GM12873 (cell line): ENCODE data around the gene AKAP5.

Source experiments
- TF ChIP-seq, protein P1 (sequence below): IDR thresholded peaks from 2 replicates; pipeline ENCODE4 v1.5.1; 2012; ENCODE audit warnings: low read depth, mild to moderate bottlenecking, moderate library complexity, low read length, control low read depth; ENCODE audit not compliant: insufficient read depth; ENCODE audit errors: missing control alignments

AKAP5 gene

DNA sequence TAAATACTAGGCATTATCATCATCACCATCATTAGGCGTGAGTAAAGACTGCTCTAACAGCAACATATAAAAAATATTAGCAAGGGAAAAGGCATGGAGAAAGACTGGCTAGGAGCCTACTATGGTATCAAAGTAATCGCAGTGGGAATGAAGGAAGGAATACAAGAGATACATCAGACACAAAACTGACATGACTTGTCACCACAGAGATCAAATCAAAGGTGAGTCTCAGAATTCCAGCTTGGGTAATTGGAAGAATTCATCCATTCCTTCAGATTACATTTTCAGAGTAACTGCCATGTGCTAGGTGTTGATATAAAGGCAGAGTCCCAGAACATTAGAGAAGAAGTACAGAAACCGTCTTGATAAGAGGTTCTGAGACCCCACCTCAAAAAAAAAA is 28.2 kb downstream of the AKAP5 start:
- TF ChIP-seq, protein P1, sequence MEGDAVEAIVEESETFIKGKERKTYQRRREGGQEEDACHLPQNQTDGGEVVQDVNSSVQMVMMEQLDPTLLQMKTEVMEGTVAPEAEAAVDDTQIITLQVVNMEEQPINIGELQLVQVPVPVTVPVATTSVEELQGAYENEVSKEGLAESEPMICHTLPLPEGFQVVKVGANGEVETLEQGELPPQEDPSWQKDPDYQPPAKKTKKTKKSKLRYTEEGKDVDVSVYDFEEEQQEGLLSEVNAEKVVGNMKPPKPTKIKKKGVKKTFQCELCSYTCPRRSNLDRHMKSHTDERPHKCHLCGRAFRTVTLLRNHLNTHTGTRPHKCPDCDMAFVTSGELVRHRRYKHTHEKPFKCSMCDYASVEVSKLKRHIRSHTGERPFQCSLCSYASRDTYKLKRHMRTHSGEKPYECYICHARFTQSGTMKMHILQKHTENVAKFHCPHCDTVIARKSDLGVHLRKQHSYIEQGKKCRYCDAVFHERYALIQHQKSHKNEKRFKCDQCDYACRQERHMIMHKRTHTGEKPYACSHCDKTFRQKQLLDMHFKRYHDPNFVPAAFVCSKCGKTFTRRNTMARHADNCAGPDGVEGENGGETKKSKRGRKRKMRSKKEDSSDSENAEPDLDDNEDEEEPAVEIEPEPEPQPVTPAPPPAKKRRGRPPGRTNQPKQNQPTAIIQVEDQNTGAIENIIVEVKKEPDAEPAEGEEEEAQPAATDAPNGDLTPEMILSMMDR = no peak

DNA sequence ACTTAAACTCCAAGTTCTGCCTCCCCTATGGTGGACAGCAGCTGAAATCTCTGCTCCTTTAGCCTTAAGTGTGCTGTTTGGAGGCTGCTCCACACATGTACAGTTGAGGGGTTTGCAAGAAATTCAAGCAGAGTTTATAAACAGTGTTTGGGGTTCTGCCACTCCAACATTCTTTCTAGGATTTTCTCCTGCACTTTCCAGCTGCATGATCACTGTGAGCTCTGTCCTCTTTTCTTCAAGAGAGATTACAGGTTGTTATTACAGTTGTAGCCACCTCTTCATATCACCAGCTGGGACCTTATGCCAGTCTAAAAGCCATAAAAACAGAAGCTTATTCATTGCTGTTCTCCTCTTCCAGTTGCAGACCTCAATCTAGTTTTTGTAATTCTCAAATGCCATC is 30.0 kb downstream of the AKAP5 start:
- TF ChIP-seq, protein P1 = no peak

DNA sequence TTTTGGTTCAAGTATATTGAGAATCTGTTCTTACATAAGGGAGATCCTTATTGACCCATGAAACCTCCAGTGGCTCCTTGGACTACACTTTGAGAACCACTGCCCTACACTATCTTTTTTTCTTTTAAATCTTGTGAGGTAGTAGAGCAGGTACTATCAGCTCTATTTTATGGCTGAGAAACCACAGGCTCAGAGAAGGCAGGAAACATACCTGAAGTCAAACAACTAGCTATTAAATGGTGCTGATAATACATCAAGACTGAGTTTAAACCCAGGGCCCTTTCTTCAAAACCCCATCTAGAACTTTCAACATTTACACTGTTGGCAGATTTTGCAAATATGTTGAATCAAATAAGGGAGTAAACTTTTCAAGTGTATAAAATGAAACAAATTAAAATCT is 31.5 kb downstream of the AKAP5 start:
- TF ChIP-seq, protein P1 = no peak

DNA sequence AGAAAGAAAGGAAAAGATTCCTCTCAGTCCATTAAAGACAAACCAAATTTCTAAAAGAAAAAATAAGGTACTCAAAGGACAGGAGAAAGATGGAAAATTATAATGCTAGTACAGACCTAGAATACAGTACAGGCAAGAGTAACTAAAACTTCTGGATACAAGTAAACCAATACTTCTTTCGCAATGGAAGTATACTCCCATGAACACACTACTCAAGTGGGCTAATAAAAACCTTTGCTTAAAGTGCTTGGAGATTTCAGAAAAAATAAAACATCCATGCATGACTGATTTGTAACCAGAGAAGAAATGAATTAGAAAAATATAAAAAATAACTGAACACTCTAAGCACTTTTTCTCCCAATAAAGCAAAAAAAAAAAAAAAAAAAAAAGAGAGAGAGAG is 34.8 kb downstream of the AKAP5 start:
- TF ChIP-seq, protein P1 = no peak

DNA sequence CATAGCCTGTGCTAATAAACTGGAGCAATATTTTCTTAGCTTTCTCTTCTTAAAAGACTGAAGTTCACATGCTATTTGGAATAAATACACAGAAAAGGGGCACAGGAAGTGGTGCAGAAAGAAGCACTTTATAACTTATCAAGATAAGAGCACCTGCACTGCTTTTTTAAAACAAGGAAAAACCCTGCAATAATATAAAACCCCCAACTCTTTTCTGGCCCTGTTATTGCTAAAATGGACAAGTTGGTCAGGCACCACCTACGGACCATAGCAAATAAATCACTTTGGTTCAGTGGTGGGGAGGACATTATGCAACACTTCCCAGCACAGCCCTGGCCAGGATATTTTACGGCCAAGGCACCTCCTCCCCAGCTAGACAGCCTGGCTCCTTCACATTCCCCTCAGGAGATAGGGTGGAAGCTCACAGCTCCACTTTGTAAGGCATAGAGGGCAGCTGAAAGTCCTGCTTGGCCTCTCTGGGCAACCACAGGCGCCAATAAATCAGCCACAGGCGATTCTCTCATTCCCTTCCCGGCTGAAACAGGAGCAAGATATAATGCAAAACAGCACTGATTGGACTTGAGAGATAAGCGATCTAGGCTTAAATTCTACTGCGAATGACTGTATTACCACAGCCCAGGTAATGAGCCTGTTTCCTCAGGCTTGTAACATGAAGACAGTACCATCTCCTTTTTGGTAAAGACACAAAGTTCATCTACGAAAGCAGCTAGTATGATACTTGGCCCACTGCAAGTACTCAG is 36.3 kb downstream of the AKAP5 start:
- TF ChIP-seq, protein P1 = no peak

DNA sequence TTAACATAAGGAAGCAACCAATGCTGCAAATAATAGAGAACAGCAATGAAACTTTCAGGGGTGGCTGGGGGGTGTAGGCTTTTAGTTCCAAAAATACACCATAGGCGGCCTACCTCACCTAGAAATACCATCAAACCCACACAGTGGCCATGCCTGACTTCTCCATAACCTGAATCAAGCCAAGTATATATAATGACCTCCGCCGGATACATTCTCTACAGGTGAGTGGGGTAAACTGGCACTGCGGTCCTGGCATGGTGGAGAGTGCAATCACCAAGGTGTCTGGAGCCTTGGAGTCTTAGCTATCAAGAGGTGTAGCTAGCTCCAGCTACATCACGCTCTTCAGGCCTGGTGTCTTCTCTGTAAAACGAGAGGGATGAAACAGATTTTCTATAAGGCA is 37.2 kb downstream of the AKAP5 start:
- TF ChIP-seq, protein P1 = no peak

DNA sequence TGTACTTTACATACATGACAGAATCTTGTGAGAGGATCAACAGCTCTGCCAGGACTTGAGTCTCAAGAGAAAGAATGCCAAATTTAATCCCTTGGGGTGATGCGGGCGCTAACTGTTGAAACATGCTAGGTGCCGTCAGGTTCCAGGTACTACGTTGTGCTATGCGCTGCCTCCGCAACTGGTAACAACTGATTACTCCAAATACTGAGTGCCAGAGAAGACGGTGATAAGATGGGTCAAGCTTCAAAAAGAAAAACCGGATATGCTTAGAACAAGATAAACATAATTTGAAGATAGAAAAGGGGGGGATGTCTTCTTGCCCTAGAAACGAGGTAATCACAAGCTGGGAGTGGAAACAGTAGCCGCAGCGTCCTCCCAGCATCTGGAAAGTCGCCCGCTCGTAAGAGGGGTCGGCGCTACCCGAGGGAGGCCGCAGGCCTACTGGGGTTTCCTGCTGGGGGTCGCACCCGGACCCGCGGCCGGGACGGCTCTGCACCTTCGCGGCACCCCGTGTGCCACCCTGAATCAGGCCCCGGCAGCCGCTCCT is 37.7 kb downstream of the AKAP5 start:
- TF ChIP-seq, protein P1 = no peak
